Suprapubic skin (tissue), 3 donors: ENCODE measurements around the gene ZNF391.

Experiments
- CTCF ChIP-seq, 2 donors: fragments of 200-600 bp in 1 of 2; fragments of 450-650 bp in 1 of 2; sonication (generic) in 1 of 2; IDR thresholded peaks; one replicate each; pipeline ENCODE4 v1.5.1; 2016 to 2019; ENCODE audit warnings: antibody characterized with exemption in 2 of 2, mild to moderate bottlenecking in 1 of 2, moderate library complexity in 1 of 2
- EP300 ChIP-seq: sonication (generic); formaldehyde crosslinking; IDR thresholded peaks from one replicate; pipeline ENCODE4 v1.6.1; 2017; ENCODE audit warnings: antibody characterized with exemption

GRCh38 chr6:27439371-27439770, 50.8 kb downstream of the ZNF391 start:
- no peak for TF ChIP-seq CTCF (IDR thresholded peaks at IDR 0.05)
- no peak for TF ChIP-seq EP300
